A673 (cell line): ENCODE data around the gene WFDC11.

Experiments used
- CTCF ChIP-seq: fragments of 300-800, 200-600 bp; sonication (generic); conservative IDR thresholded peaks from 2 replicates; pipeline ENCODE4 v1.5.1; 2017; ENCODE audit warnings: low read depth, mild to moderate bottlenecking, antibody characterized with exemption, low read length, moderate library complexity, mixed read lengths
- EZH2 ChIP-seq: fragments of 200-600 bp; sonication (generic); IDR thresholded peaks from 2 replicates; pipeline ENCODE4 v1.6.1; 2017; ENCODE audit warnings: borderline replicate concordance, low read depth, mild to moderate bottlenecking, mixed read lengths, antibody characterized with exemption, low read length; ENCODE audit not compliant: poor library complexity, severe bottlenecking

- TF ChIP-seq EZH2: no peak
- TF ChIP-seq CTCF: peak; percentile 73
Observed at GRCh38 chr20:45629496-45630100, 40.4 kb downstream of the WFDC11 start, which contains the start of gene WFDC10A.
